ENCODE measurements around the gene PKHD1.

GRCh38 chr6:52061481-52061880 is 25.9 kb downstream of the PKHD1 start:
- TF ChIP-seq CTCF (conservative IDR thresholded peaks at IDR 0.05; ENCODE audit: low read depth, low read length) (no peak), EZH2 (IDR thresholded peaks at IDR 0.05; ENCODE audit: borderline replicate concordance, low read depth, low read length, poor library complexity, severe bottlenecking) (no peak)
